Measurements from ENCODE around the gene CNTFR. TPM values are rescaled to one million over a fixed set of nuclear protein-coding genes. Genes with fewer than 3 reads are reported as not detected.

The CNTFR gene
- polyA plus RNA-seq, 1 donor (not counting 4 experiments of a cell fraction or from before 2014, with no cell fraction given), result 0.42 TPM

DNA sequence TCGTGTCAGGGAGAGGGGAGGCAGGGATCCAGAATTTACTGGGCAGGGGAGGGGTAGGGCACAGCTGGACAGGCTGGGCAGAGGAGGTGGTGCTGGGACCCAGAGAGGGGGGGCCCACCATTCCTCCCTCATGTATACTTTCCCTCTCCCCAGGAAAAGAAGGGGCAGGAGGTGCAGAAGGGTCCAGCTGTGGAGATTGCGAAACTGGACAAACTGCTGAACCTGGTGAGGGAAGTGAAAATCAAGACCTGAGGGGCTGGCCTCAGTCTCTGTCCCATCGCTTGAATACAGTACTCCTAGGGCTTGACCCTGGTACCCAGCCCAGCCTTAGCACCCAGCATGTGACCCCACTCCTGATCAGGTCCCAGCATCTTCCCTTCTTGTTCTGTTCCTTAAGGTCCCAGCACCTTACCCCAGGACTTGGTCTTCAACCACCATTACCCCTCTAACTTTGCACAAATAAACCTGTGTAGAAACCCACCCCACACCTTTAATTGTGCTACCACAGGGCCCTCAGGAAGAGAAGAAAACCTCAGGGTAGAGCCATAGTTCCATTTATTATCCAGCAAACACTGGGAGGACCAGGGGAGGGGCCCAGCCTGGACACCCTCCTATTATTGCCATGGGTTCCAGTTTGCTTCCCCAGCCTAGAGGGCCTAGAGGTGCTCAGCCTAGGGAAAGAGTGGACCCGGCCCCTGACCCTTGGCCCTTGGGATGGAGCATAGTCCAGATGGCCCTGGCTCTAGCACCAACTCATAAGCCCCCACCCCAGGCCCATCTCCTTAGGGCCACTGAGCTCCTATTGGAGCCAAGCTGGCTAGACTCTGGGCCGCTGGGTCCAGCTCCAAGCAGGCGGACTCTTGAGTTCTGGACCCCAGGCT is 68.8 kb downstream of the CNTFR start:
- FAIRE-seq, result no peak
- no peak overlapping the region for H2AFZ ChIP-seq (ENCODE audit: control insufficient read depth, low read length)
- no peak overlapping the region for H3K27ac ChIP-seq (ENCODE audit: control insufficient read depth, insufficient read depth, low read length)
- dilution Hi-C loops (cut with MboI; ENCODE audit: extremely low pct_ligation_motif_present, low sequenced_read_pairs), result no loop called here
- H3K4me1 ChIP-seq (ENCODE audit: control insufficient read depth, extremely low read depth, insufficient read depth, low read length), result peaks cover 5% of the 10 kb centered on the region
- no peak overlapping the region for H3K4me2 ChIP-seq (ENCODE audit: control insufficient read depth, extremely low read depth, insufficient read depth, low read depth, low read length)
- H3K79me2 ChIP-seq (ENCODE audit: control insufficient read depth, insufficient read depth, low read length), result no peaks in the 10 kb centered on the region
- no peak for DNase-seq (ENCODE audit: low read depth, low spot score)
- no peaks in the 10 kb centered on the region for H4K20me1 ChIP-seq (ENCODE audit: control insufficient read depth, extremely low read depth, insufficient read depth, low read length)
- TF ChIP-seq CTCF (optimal IDR thresholded peaks at IDR 0.05 in 1 of 3, IDR thresholded peaks at IDR 0.05 in 1 of 3, conservative IDR thresholded peaks at IDR 0.05 in 1 of 3; ENCODE audit: extremely low read depth in 1 of 3, insufficient read depth in 2 of 3, low read length in 3 of 3) (no peak), EZH2 (IDR thresholded peaks at IDR 0.05; ENCODE audit: low read length) (no peak)
- peaks cover 20% of the 10 kb centered on the region for H3K27me3 ChIP-seq (ENCODE audit: control insufficient read depth, extremely low read depth, insufficient read depth, low read length)
- H3K4me3 ChIP-seq (ENCODE audit: control insufficient read depth in 2 of 3, extremely low read depth in 1 of 3, insufficient read depth in 2 of 3, low read depth in 1 of 3, low read length in 3 of 3), result no peak overlapping the region
- no peaks in the 10 kb centered on the region for H3K36me3 ChIP-seq (ENCODE audit: control insufficient read depth in 2 of 2, extremely low read depth in 1 of 2, insufficient read depth in 2 of 2, low read length in 2 of 2)
- no peak overlapping the region for H3K9ac ChIP-seq (ENCODE audit: control insufficient read depth, extremely low read depth, insufficient read depth, low read length)
- no peaks in the 10 kb centered on the region for H3K9me3 ChIP-seq (ENCODE audit: control insufficient read depth, low read depth, low read length)
- no peaks in the 10 kb centered on the region for H3K9me1 ChIP-seq (ENCODE audit: control insufficient read depth, extremely low read depth, insufficient read depth, low read length)

DNA sequence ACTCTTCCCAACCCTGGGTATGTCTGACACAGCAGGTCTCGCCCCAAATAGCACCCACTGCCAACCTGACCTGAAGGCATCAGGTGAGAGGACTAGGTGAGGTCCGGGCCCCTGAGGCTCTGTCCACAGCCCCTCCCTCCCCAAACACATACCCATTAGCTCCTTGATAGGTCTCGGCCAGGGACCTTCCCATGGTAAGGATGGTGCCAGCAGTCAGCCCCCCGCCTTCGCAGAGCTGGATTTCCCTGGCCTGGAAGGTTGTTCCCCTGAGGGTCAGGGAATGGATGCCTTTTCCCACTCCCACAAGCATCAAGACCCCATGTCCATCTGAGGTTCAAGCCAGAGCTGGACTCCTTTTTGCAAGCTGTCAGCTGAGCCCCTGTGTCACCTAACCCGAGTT is 69.4 kb downstream of the CNTFR start:
- peaks cover 20% of the 10 kb centered on the region for H3K27me3 ChIP-seq (ENCODE audit: control insufficient read depth, extremely low read depth, insufficient read depth, low read length)
- no peaks in the 10 kb centered on the region for H3K9me3 ChIP-seq (ENCODE audit: control insufficient read depth, low read depth, low read length)
- no peak overlapping the region for H3K4me2 ChIP-seq (ENCODE audit: control insufficient read depth, extremely low read depth, insufficient read depth, low read depth, low read length)
- no peaks in the 10 kb centered on the region for H3K79me2 ChIP-seq (ENCODE audit: control insufficient read depth, insufficient read depth, low read length)
- H3K9ac ChIP-seq (ENCODE audit: control insufficient read depth, extremely low read depth, insufficient read depth, low read length), result no peak overlapping the region
- H4K20me1 ChIP-seq (ENCODE audit: control insufficient read depth, extremely low read depth, insufficient read depth, low read length), result no peaks in the 10 kb centered on the region
- H3K4me1 ChIP-seq (ENCODE audit: control insufficient read depth, extremely low read depth, insufficient read depth, low read length), result peaks cover 5% of the 10 kb centered on the region
- dilution Hi-C loops (cut with MboI; ENCODE audit: extremely low pct_ligation_motif_present, low sequenced_read_pairs), result no loop called here
- DNase-seq (ENCODE audit: low read depth, low spot score) (no peak), FAIRE-seq (no peak)
- H3K36me3 ChIP-seq (ENCODE audit: control insufficient read depth in 2 of 2, extremely low read depth in 1 of 2, insufficient read depth in 2 of 2, low read length in 2 of 2), result no peaks in the 10 kb centered on the region
- H2AFZ ChIP-seq (ENCODE audit: control insufficient read depth, low read length), result no peak overlapping the region
- no peak overlapping the region for H3K27ac ChIP-seq (ENCODE audit: control insufficient read depth, insufficient read depth, low read length)
- H3K9me1 ChIP-seq (ENCODE audit: control insufficient read depth, extremely low read depth, insufficient read depth, low read length), result no peaks in the 10 kb centered on the region
- no peak overlapping the region for H3K4me3 ChIP-seq (ENCODE audit: control insufficient read depth in 2 of 3, extremely low read depth in 1 of 3, insufficient read depth in 2 of 3, low read depth in 1 of 3, low read length in 3 of 3)
- TF ChIP-seq EZH2 (IDR thresholded peaks at IDR 0.05; ENCODE audit: low read length), result no peak
- TF ChIP-seq CTCF (optimal IDR thresholded peaks at IDR 0.05 in 1 of 3, IDR thresholded peaks at IDR 0.05 in 1 of 3, conservative IDR thresholded peaks at IDR 0.05 in 1 of 3; ENCODE audit: extremely low read depth in 1 of 3, insufficient read depth in 2 of 3, low read length in 3 of 3), result no peak
